22Rv1 (cell line): ENCODE results near the gene NUTF2.

Experiments
- CTCF ChIP-seq: fragments of 450-650 bp; IDR thresholded peaks from 2 replicates; pipeline ENCODE4 v1.5.1; 2017; ENCODE audit warnings: mild to moderate bottlenecking
- ZFX ChIP-seq: fragments of 450-650 bp; IDR thresholded peaks from 2 replicates; pipeline ENCODE4 v1.6.1; 2017; ENCODE audit warnings: antibody characterized with exemption, borderline replicate concordance

GRCh38 chr16:67820608-67821259, 26.0 kb upstream of the NUTF2 start:
- no peak for TF ChIP-seq CTCF
- TF ChIP-seq ZFX, result no peak
